A673 (cell line): ENCODE measurements around the gene NCK1. TPM values are rescaled to one million over a fixed set of nuclear protein-coding genes. Genes with fewer than 3 reads are reported as not detected.
"Not testable (repeated sequence)": the region's sequence is repeated elsewhere in the genome, so short reads cannot be mapped to it uniquely, and the experiment has no call there.

Experiments
- BruUV-seq: library from RNA; stranded (reverse); fragments of 400-500 nt; replicated peaks from 2 replicates; lab custom pipeline; 2021; lab: Mats Ljungman, UMichigan
- CTCF ChIA-PET: fragments of 300-600 bp; sonication (Branson Sonifier 250); formaldehyde crosslinking; loops from one replicate; lab custom pipeline; 2022; ENCODE audit warnings: antibody characterized with exemption; lab: Charles Lee
- POLR2A ChIA-PET: fragments of 300-600 bp; sonication (Branson Sonifier 250); formaldehyde crosslinking; loops from one replicate; lab custom pipeline; 2022; ENCODE audit warnings: antibody characterized with exemption; ENCODE audit not compliant: low non-redundant PET; lab: Charles Lee
- DNase-seq: peaks from one replicate; pipeline ENCODE4 v3.0.0-alpha.2; 2015; ENCODE audit warnings: low spot score
- H3K27ac ChIP-seq: fragments of 200-600 bp; sonication (generic); 2 replicates; pipeline ENCODE4 v1.5.1; 2016; ENCODE audit warnings: mixed run types, low read depth, mild to moderate bottlenecking, mixed read lengths, antibody characterized with exemption, low read length; ENCODE audit not compliant: poor library complexity, severe bottlenecking
- H3K27me3 ChIP-seq: fragments of 200-600 bp; sonication (generic); replicated peaks from 2 replicates; pipeline ENCODE4 v1.6.1; 2017; ENCODE audit warnings: mixed run types, low read depth, mild to moderate bottlenecking, mixed read lengths, antibody characterized with exemption, low read length; ENCODE audit not compliant: insufficient read depth, poor library complexity
- H3K36me3 ChIP-seq: fragments of 200-600 bp; sonication (generic); 2 replicates; pipeline ENCODE4 v1.6.1; 2016; ENCODE audit warnings: mixed run types, mild to moderate bottlenecking, mixed read lengths, antibody characterized with exemption, low read length; ENCODE audit not compliant: insufficient read depth, poor library complexity, severe bottlenecking
- H3K4me1 ChIP-seq: fragments of 200-600 bp; sonication (generic); 2 replicates; pipeline ENCODE4 v1.6.1; 2017; ENCODE audit warnings: mixed run types, mild to moderate bottlenecking, mixed read lengths, antibody characterized with exemption, low read length; ENCODE audit not compliant: insufficient read depth, poor library complexity, severe bottlenecking
- H3K4me3 ChIP-seq: fragments of 200-600 bp; sonication (generic); 2 replicates; pipeline ENCODE4 v1.5.1; 2016; ENCODE audit warnings: low read depth, mixed run types, mild to moderate bottlenecking, mixed read lengths, low read length; ENCODE audit not compliant: poor library complexity, severe bottlenecking
- H3K9me3 ChIP-seq: fragments of 200-600 bp; sonication (generic); 2 replicates; pipeline ENCODE4 v1.6.1; 2016; ENCODE audit warnings: mixed run types, low read depth, mild to moderate bottlenecking, mixed read lengths, antibody characterized with exemption, low read length; ENCODE audit not compliant: poor library complexity, severe bottlenecking
- EZH2 ChIP-seq: fragments of 200-600 bp; sonication (generic); IDR thresholded peaks from 2 replicates; pipeline ENCODE4 v1.6.1; 2017; ENCODE audit warnings: borderline replicate concordance, low read depth, mild to moderate bottlenecking, mixed read lengths, antibody characterized with exemption, low read length; ENCODE audit not compliant: poor library complexity, severe bottlenecking
- intact Hi-C: fragments of 100-400 bp; cut with micrococcal nuclease; formaldehyde crosslinking; loops from one replicate; pipeline ENCODE4 v1.10.0; 2022; ENCODE audit not compliant: unreplicated experiment
- total RNA-seq: library from RNA; stranded (reverse); gene quantifications from 2 replicates; pipeline ENCODE4 v1.2.3, GENCODE V29; 2021
- TF ChIP-seq, protein P1 (sequence below): fragments of 300-800, 200-600 bp; sonication (generic); conservative IDR thresholded peaks from 2 replicates; pipeline ENCODE4 v1.5.1; 2017; ENCODE audit warnings: low read depth, mild to moderate bottlenecking, antibody characterized with exemption, low read length, moderate library complexity, mixed read lengths

The NCK1 gene
- total RNA-seq, 1 experiment from 2014 or later: 50.2 TPM

DNA sequence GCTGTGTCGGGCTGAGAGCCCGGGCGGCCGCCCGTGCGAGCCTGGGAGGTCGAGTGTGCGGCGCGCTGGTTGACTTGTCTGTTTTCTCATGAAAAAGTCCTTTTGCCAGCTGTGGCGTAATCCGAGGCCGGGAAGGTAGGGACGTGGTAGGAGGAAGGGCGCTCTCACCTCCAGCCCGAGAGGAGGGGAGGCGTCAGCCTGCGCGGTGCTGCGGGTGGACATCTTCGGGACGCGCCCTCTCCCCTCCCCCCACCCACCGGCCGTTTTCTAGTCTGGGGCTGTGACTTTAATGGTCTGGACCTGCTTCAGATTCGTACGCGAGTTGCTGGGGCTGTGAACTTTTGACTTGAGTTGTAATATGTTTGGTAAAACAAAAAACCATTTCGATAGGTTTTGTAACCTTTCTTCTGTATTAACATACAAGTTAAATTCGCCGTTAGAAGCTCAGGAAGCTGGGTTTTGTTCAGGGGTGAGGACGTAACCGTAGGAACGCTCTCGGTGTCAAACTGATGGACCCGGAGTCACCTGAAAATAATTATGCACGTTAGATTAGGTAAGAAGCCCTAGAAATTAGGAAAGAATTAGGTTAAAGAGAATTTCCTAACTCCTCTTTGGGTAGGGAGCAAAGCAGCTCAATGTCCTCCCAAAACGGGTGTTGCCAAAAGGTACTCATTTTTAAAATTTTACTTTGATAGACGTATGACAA is 762 bp downstream of the NCK1 start:
- CTCF ChIA-PET: interaction anchor here (1.3 to 1.9 kb wide), 2 partner anchors 110 to 151 kb away, joined by 3 to 7 read pairs; no protein-coding TSS in a partner anchor
- peak overlapping the region; percentile 92 for H3K27ac ChIP-seq

DNA sequence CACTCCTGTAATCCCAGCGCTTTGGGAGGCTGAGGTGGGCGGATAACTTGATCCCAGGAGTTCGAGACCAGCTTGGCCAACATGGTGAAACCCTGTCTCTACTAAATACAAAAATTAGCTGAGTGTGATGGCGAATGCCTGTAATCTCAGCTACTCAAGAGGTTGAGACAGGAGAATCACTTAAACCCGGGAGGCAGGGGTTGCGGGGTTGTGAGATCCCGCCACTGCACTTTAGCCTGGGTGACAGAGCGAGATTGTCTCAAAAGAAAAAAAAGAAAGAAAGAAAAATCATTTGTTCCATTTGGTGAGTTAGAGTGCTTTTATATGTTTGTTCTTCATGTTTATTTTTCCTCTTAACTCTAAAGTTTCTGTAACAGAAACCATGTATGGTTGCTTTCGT is 7.3 kb downstream of the NCK1 start:
- ChIA-PET CTCF (no interaction called here), POLR2A (interaction anchor here (0.7 kb wide), 1 partner anchor 38 kb away, joined by 3 read pairs; no protein-coding TSS in a partner anchor)
- Histone ChIP-seq H3K27ac (no peak overlapping the region), H3K4me1 (no peaks in the 10 kb centered on the region), H3K4me3 (no peak overlapping the region), H3K9me3 (peaks cover 5% of the 10 kb centered on the region), H3K36me3 (peaks cover 45% of the 10 kb centered on the region), H3K27me3 (no peaks in the 10 kb centered on the region)
- intact Hi-C loops: no loop called here
- TF ChIP-seq, protein P1, sequence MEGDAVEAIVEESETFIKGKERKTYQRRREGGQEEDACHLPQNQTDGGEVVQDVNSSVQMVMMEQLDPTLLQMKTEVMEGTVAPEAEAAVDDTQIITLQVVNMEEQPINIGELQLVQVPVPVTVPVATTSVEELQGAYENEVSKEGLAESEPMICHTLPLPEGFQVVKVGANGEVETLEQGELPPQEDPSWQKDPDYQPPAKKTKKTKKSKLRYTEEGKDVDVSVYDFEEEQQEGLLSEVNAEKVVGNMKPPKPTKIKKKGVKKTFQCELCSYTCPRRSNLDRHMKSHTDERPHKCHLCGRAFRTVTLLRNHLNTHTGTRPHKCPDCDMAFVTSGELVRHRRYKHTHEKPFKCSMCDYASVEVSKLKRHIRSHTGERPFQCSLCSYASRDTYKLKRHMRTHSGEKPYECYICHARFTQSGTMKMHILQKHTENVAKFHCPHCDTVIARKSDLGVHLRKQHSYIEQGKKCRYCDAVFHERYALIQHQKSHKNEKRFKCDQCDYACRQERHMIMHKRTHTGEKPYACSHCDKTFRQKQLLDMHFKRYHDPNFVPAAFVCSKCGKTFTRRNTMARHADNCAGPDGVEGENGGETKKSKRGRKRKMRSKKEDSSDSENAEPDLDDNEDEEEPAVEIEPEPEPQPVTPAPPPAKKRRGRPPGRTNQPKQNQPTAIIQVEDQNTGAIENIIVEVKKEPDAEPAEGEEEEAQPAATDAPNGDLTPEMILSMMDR: no peak
- no peak for DNase-seq
- no TSS peak for BruUV-seq

More for the DNA sequence above, 762 bp downstream of the NCK1 start:
- POLR2A ChIA-PET: interaction anchor here (0.7 kb wide), 1 partner anchor 10 kb away, joined by 6 read pairs; no protein-coding TSS in a partner anchor
- DNase-seq: peak; percentile 53
- no peaks in the 10 kb centered on the region for H3K27me3 ChIP-seq
- H3K4me1 ChIP-seq: peaks cover 3% of the 10 kb centered on the region
- intact Hi-C loops: loop anchor here (2.0 to 5.0 kb wide), 3 partner anchors 75 to 152 kb away; partner anchors contain the start of gene STAG1
- H3K4me3 ChIP-seq: peak overlapping the region; percentile 84
- no peaks in the 10 kb centered on the region for H3K9me3 ChIP-seq
- TSS peak; percentile 60 for BruUV-seq
- peaks cover 6% of the 10 kb centered on the region for H3K36me3 ChIP-seq
- no peak for TF ChIP-seq EZH2
- TF ChIP-seq, protein P1: 0 out of 2 replicates have a peak, but pooled peaks have one; percentile 1

DNA sequence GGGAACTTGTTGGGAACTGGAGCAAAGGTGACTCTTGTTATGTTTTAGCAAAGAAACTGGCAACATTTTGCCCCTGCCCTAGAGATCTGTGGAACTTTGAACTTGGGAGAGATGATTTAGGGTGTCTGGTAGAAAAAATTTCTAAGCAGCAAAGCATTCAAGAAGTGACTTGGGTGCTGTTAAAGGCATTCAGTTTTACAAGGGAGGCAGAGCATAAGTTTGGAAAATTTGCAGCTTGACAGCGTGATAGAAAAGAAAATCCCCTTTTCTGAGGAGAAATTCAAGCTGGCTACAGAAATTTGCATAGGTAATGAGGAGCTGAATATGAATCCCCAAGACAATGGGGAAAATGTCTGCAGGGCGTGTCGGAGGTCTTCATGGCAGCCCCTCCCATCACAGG is 10.2 kb downstream of the NCK1 start:
- H3K9me3 ChIP-seq, POLR2A ChIA-PET, intact Hi-C loops, DNase-seq, CTCF ChIA-PET, H3K4me1 ChIP-seq, H3K27me3 ChIP-seq, BruUV-seq, H3K4me3 ChIP-seq, H3K27ac ChIP-seq: not testable (repeated sequence)
- peaks cover 43% of the 10 kb centered on the region for H3K36me3 ChIP-seq

DNA sequence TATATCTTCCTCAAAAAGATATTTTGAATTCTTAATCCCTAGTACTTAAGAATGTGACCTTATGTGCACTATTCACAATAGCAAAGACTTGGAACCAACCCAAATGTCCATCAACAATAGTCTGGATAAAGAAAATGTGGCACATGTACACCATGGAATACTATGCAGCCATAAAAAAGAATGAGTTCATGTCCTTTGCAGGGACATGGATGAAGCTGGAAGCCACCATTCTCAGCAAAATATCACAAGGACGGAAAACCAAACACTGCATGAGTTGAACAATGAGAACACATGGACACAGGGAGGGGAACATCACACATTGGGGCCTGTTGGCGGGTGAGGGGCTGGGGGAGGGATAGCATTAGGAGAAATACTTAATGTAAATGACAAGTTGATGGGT is 17.5 kb downstream of the NCK1 start:
- BruUV-seq: not testable (repeated sequence)

More for the DNA sequence above, 17.5 kb downstream of the NCK1 start:
- POLR2A ChIA-PET, H3K27ac ChIP-seq, intact Hi-C loops, H3K4me3 ChIP-seq, DNase-seq, CTCF ChIA-PET, H3K27me3 ChIP-seq, H3K36me3 ChIP-seq, H3K9me3 ChIP-seq: not testable (repeated sequence)
- H3K4me1 ChIP-seq: peaks cover 11% of the 10 kb centered on the region
